HepG2 (cell line): ENCODE results near the gene KLKB1. TPM values are rescaled to one million over a fixed set of nuclear protein-coding genes. Genes with fewer than 3 reads are reported as not detected.

Source experiments
- ASH2L ChIP-seq: fragments of 300-600, 200-600 bp; sonication (generic); IDR thresholded peaks from 2 replicates; pipeline ENCODE4 v1.7.0; 2017; ENCODE audit warnings: low read depth, mild to moderate bottlenecking, moderate library complexity, mixed read lengths, low read length; ENCODE audit not compliant: insufficient read length
- DMTF1 ChIP-seq: sonication (generic); formaldehyde crosslinking; IDR thresholded peaks from 2 replicates; pipeline ENCODE4 v1.4.0; 2020; ENCODE audit warnings: mild to moderate bottlenecking, missing genetic modification reagents
- FOXP4 ChIP-seq: sonication (generic); formaldehyde crosslinking; IDR thresholded peaks from 2 replicates; pipeline ENCODE4 v1.4.0; 2020; ENCODE audit warnings: missing genetic modification reagents
- ISL2 ChIP-seq: sonication (generic); formaldehyde crosslinking; IDR thresholded peaks from 2 replicates; pipeline ENCODE4 v1.5.0; 2020; ENCODE audit warnings: missing genetic modification reagents
- LBX2 ChIP-seq: sonication (generic); formaldehyde crosslinking; IDR thresholded peaks from 2 replicates; pipeline ENCODE4 v1.5.0; 2020; ENCODE audit warnings: missing genetic modification reagents, mild to moderate bottlenecking, borderline replicate concordance
- MTF2 ChIP-seq: sonication (generic); formaldehyde crosslinking; IDR thresholded peaks from 2 replicates; pipeline ENCODE4 v1.5.0; 2020; ENCODE audit warnings: missing genetic modification reagents, borderline replicate concordance
- NCOA2 ChIP-seq: sonication (generic); formaldehyde crosslinking; IDR thresholded peaks from 2 replicates; pipeline ENCODE4 v1.8.0; 2022; ENCODE audit warnings: inconsistent platforms
- RBM22 ChIP-seq: fragments of 200-400 bp; formaldehyde crosslinking; optimal IDR thresholded peaks from 2 replicates; pipeline ENCODE3; 2017; ENCODE audit warnings: mild to moderate bottlenecking, low read length, moderate library complexity
- RXRB ChIP-seq: IDR thresholded peaks from 2 replicates; pipeline ENCODE4 v1.6.1; 2016; ENCODE audit warnings: borderline replicate concordance, missing genetic modification reagents, missing compliant biosample characterization
- TAF1 ChIP-seq: sonication (generic); formaldehyde crosslinking; IDR thresholded peaks from 2 replicates; pipeline ENCODE4 v1.4.0; 2020; ENCODE audit warnings: missing genetic modification reagents
- TBP ChIP-seq: sonication (generic); formaldehyde crosslinking; IDR thresholded peaks from 2 replicates; pipeline ENCODE4 v1.5.0; 2020; ENCODE audit warnings: missing genetic modification reagents
- THAP11 ChIP-seq: IDR thresholded peaks from 2 replicates; pipeline ENCODE4 v1.6.1; 2016; ENCODE audit warnings: missing biosample characterization, missing genetic modification reagents
- TOPORS ChIP-seq: sonication (generic); formaldehyde crosslinking; IDR thresholded peaks from 2 replicates; pipeline ENCODE4 v1.8.0; 2023; ENCODE audit warnings: mild to moderate bottlenecking, missing genetic modification reagents
- ZNF160 ChIP-seq: sonication (generic); formaldehyde crosslinking; IDR thresholded peaks from 2 replicates; pipeline ENCODE4 v1.8.0; 2022; ENCODE audit warnings: mild to moderate bottlenecking, inconsistent platforms, missing genetic modification reagents
- ZNF318 ChIP-seq: sonication (generic); formaldehyde crosslinking; IDR thresholded peaks from 2 replicates; pipeline ENCODE4 v1.4.0; 2020; ENCODE audit warnings: mild to moderate bottlenecking, missing genetic modification reagents
- ZNF547 ChIP-seq: sonication (generic); formaldehyde crosslinking; IDR thresholded peaks from 2 replicates; pipeline ENCODE4 v1.5.1; 2020; ENCODE audit warnings: mild to moderate bottlenecking, missing genetic modification reagents
- ZNF775 ChIP-seq: sonication (generic); formaldehyde crosslinking; IDR thresholded peaks from 2 replicates; pipeline ENCODE4 v1.4.0; 2020; ENCODE audit warnings: missing genetic modification reagents, mild to moderate bottlenecking, moderate library complexity, borderline replicate concordance
- ZSCAN30 ChIP-seq: sonication (generic); formaldehyde crosslinking; IDR thresholded peaks from 2 replicates; pipeline ENCODE4 v1.5.0; 2020; ENCODE audit warnings: mild to moderate bottlenecking, missing genetic modification reagents
- polyA plus RNA-seq, 8 experiments: library from polyadenylated mRNA; depleted of rRNA in 3 of 8; stranded (reverse) in 7 of 8; unstranded in 1 of 8; fragments of >200 nt; fragmentation: Illumina TruSeq in 4 of 8; extraction: Trizol in 4 of 8; gene quantifications; 2 replicates each; pipeline versions ENCODE4 v1.2.1 to v1.2.3, GENCODE V29; 2011 to 2016; ENCODE audit warnings: low read depth in 4 of 8, missing spikeins in 1 of 8, mixed read lengths in 1 of 8; ENCODE audit not compliant: insufficient read depth in 1 of 8
- total RNA-seq, 5 experiments: library from RNA; depleted of rRNA; stranded (reverse); fragments of >200 nt; fragmentation: Illumina TruSeq; extraction: Trizol; gene quantifications; 2 replicates each; pipeline ENCODE4 v1.2.3, GENCODE V29; 2016; ENCODE audit warnings: low read depth in 1 of 5

KLKB1 gene
- total and polyA plus RNA-seq, 2 of the 13 experiments (the other 11 are each of a cell fraction or from before 2014, with no cell fraction given), result 0.26 to 0.49 TPM

DNA sequence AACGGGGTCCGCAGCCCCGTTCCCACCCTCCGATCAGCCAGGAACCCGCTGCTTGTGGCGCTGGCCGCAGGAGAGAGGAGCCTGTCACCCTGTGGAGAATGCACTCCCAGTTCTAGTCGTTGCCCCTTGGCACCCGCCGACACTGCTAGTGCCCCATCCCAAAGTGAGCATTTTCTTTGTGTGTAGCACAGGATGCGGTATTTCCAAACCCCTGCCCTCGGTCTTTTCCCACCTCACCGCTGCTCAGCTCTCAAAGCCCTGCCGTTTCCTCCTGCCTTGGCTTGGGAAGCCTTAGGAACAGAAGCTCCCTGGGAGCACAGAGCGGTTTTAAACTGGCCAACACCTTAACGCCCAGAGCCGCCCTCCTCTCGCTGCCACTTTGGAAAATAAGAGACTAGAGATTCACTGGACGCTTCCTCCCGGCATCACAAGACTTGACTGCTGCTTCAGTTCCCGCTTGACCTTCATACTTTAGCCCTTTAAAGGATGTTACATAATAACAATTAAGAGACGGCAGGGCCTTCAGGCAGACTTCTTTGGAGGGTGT, 35.2 kb upstream of the KLKB1 start (continued):
- no peak for TF ChIP-seq FOXP4
- TF ChIP-seq RXRB, result no peak
- 0 out of 2 replicates have a peak, but pooled peaks have one; percentile 2 for TF ChIP-seq TOPORS (CRISPR knock-in tag)
- no peak for TF ChIP-seq DMTF1 (CRISPR knock-in tag)
- TF ChIP-seq RBM22, result no peak
- TF ChIP-seq NCOA2 (CRISPR knock-in tag), result no peak
- TF ChIP-seq LBX2 (CRISPR knock-in tag), result no peak
- TF ChIP-seq ASH2L, result no peak
- TF ChIP-seq ZNF318 (CRISPR knock-in tag), result no peak
- no peak for TF ChIP-seq TAF1 (CRISPR knock-in tag)
- no peak for TF ChIP-seq MTF2 (CRISPR knock-in tag)
- TF ChIP-seq ZNF160 (CRISPR knock-in tag), result peak; percentile 10; the same call in 1 of the 2 replicates
- no peak for TF ChIP-seq ZSCAN30 (CRISPR knock-in tag)
- TF ChIP-seq THAP11 (CRISPR knock-in tag), result no peak
- no peak for TF ChIP-seq TBP (CRISPR knock-in tag)
- no peak for TF ChIP-seq ZNF775 (CRISPR knock-in tag)
- TF ChIP-seq ISL2 (CRISPR knock-in tag), result no peak
- TF ChIP-seq ZNF547 (CRISPR knock-in tag), result no peak
